Suprapubic skin (tissue), 3 donors: ENCODE results near the gene ASNS.

Source experiments
- POLR2A ChIP-seq, 2 donors: fragments of 450-650 bp; IDR thresholded peaks; one replicate each; pipeline ENCODE4 v1.6.1; 2017; ENCODE audit warnings: antibody characterized with exemption in 2 of 2, mild to moderate bottlenecking in 2 of 2, moderate library complexity in 2 of 2
- TF ChIP-seq, protein P1 (sequence below), 2 donors: fragments of 200-600 bp in 1 of 2; fragments of 450-650 bp in 1 of 2; sonication (generic) in 1 of 2; IDR thresholded peaks; one replicate each; pipeline ENCODE4 v1.5.1; 2016 to 2019; ENCODE audit warnings: antibody characterized with exemption in 2 of 2, mild to moderate bottlenecking in 1 of 2, moderate library complexity in 1 of 2

DNA sequence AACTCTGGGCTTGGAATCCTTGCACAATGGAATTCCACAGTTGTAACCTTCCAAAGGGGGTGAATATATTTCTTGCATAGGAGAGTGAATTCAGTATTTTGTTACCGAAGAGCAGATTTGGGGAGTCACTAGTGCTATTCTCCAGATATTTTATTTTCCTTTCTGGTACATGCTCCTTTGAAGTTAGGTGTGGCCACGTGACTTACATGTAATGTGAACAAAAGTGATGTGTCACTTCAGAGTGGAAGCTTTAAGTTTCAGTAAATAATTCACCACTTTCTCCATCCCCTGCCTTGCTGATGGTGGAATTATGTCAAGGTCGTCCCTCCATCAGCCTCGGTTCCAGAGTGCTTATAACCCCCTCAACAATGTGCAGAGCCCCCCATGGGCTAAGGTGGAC, 25.3 kb downstream of the ASNS start:
- TF ChIP-seq, protein P1, sequence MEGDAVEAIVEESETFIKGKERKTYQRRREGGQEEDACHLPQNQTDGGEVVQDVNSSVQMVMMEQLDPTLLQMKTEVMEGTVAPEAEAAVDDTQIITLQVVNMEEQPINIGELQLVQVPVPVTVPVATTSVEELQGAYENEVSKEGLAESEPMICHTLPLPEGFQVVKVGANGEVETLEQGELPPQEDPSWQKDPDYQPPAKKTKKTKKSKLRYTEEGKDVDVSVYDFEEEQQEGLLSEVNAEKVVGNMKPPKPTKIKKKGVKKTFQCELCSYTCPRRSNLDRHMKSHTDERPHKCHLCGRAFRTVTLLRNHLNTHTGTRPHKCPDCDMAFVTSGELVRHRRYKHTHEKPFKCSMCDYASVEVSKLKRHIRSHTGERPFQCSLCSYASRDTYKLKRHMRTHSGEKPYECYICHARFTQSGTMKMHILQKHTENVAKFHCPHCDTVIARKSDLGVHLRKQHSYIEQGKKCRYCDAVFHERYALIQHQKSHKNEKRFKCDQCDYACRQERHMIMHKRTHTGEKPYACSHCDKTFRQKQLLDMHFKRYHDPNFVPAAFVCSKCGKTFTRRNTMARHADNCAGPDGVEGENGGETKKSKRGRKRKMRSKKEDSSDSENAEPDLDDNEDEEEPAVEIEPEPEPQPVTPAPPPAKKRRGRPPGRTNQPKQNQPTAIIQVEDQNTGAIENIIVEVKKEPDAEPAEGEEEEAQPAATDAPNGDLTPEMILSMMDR (IDR thresholded peaks at IDR 0.05): no peak
- no peak for TF ChIP-seq POLR2A (IDR thresholded peaks at IDR 0.05)
